Urinary bladder (tissue), 4 donors: ENCODE measurements around the gene BRWD1. TPM values are rescaled to one million over a fixed set of nuclear protein-coding genes. Genes with fewer than 3 reads are reported as not detected.
"Not testable (repeated sequence)": the region's sequence is repeated elsewhere in the genome, so short reads cannot be mapped to it uniquely, and the experiment has no call there.

ENCODE experiments used
- DNase-seq: peaks from one replicate; pipeline ENCODE4 v3.0.0-alpha.2; 2015; ENCODE audit errors: extremely low spot score
- H3K27ac ChIP-seq: one replicate; pipeline ENCODE4 v1.5.1; 2013; ENCODE audit warnings: low read depth, mild to moderate bottlenecking, moderate library complexity
- H3K36me3 ChIP-seq: one replicate; pipeline ENCODE4 v1.6.1; 2013; ENCODE audit warnings: mild to moderate bottlenecking, moderate library complexity; ENCODE audit not compliant: insufficient read depth
- H3K4me1 ChIP-seq: one replicate; pipeline ENCODE4 v1.6.1; 2013; ENCODE audit warnings: mild to moderate bottlenecking, moderate library complexity; ENCODE audit not compliant: insufficient read depth
- H3K4me3 ChIP-seq: one replicate; pipeline ENCODE4 v1.5.1; 2013; ENCODE audit warnings: low read depth, low read length
- WGBS: extraction: QIAGEN DNeasy Blood & Tissue Kit; methylation state at CpG from one replicate; pipeline ENCODE4 v1.1.7; 2013; 5-methylcytosine and 5-hydroxymethylcytosine counted together
- polyA plus RNA-seq: library from polyadenylated mRNA; stranded (reverse); fragments of 200-250 nt; gene quantifications from one replicate; pipeline ENCODE4 v1.2.3, GENCODE V29; 2013
- total RNA-seq: library from RNA; depleted of rRNA; stranded (reverse); fragments of >200 nt; gene quantifications from one replicate; pipeline ENCODE4 v1.2.3, GENCODE V29; 2014
- donor health status: healthy with polysubstance abuse.
- donor health status: healthy.

The BRWD1 gene
- total and polyA plus RNA-seq, 2 donors = 19.5 to 195 TPM

- H3K36me3 ChIP-seq = no peaks in the 10 kb centered on the region
- no peak for DNase-seq
- H3K4me3 ChIP-seq = no peak overlapping the region
- WGBS = 92% methylated on average over 2 of the region's 2 CpGs
- H3K4me1 ChIP-seq = no peaks in the 10 kb centered on the region
- H3K27ac ChIP-seq = no peak overlapping the region
Observed at GRCh38 chr21:39152271-39152670, 161.2 kb downstream of the BRWD1 start.

GRCh38 chr21:39150877-39151276, 162.6 kb downstream of the BRWD1 start:
- no peak for DNase-seq
- Histone ChIP-seq H3K4me3 (no peak overlapping the region), H3K27ac (no peak overlapping the region), H3K4me1 (no peaks in the 10 kb centered on the region), H3K36me3 (no peaks in the 10 kb centered on the region)

- no peak for DNase-seq
Observed at GRCh38 chr21:39150316-39150715, 163.1 kb downstream of the BRWD1 start.

GRCh38 chr21:39149882-39150281, 163.6 kb downstream of the BRWD1 start:
- Histone ChIP-seq H3K27ac (no peak overlapping the region), H3K36me3 (no peaks in the 10 kb centered on the region), H3K4me1 (no peaks in the 10 kb centered on the region), H3K4me3 (no peak overlapping the region)
- no peak for DNase-seq

More at GRCh38 chr21:39150316-39150715, 163.1 kb downstream of the BRWD1 start:
- Histone ChIP-seq H3K36me3 (no peaks in the 10 kb centered on the region), H3K27ac (no peak overlapping the region), H3K4me1 (no peaks in the 10 kb centered on the region), H3K4me3 (no peak overlapping the region)
- WGBS = 94% methylated on average over 6 of the region's 6 CpGs

- H3K4me3 ChIP-seq = no peak overlapping the region
- DNase-seq = no peak
- 65% methylated on average over 2 of the region's 2 CpGs for WGBS
Observed at GRCh38 chr21:39148975-39149374, 164.5 kb downstream of the BRWD1 start.

GRCh38 chr21:39144191-39144590, 169.2 kb downstream of the BRWD1 start:
- Histone ChIP-seq H3K4me3 (no peak overlapping the region), H3K27ac (no peak overlapping the region), H3K4me1 (no peaks in the 10 kb centered on the region), H3K36me3 (no peaks in the 10 kb centered on the region)
- 92% methylated on average over 3 of the region's 3 CpGs for WGBS
- DNase-seq = no peak

More at GRCh38 chr21:39148975-39149374, 164.5 kb downstream of the BRWD1 start:
- H3K4me1 ChIP-seq = no peaks in the 10 kb centered on the region
- H3K27ac ChIP-seq = no peak overlapping the region
- no peaks in the 10 kb centered on the region for H3K36me3 ChIP-seq

GRCh38 chr21:39142972-39143371, 170.5 kb downstream of the BRWD1 start:
- DNase-seq = no peak
- Histone ChIP-seq H3K36me3 (no peaks in the 10 kb centered on the region), H3K4me3 (no peak overlapping the region), H3K27ac (no peak overlapping the region), H3K4me1 (no peaks in the 10 kb centered on the region)
- WGBS = 93% methylated on average over 3 of the region's 3 CpGs

- no peaks in the 10 kb centered on the region for H3K4me1 ChIP-seq
- DNase-seq = no peak
- no peak overlapping the region for H3K4me3 ChIP-seq
- WGBS = 69% methylated on average over 3 of the region's 3 CpGs
- H3K36me3 ChIP-seq = no peaks in the 10 kb centered on the region
- no peak overlapping the region for H3K27ac ChIP-seq
Observed at GRCh38 chr21:39141502-39141901, 171.9 kb downstream of the BRWD1 start.

GRCh38 chr21:39137248-39138178, 175.9 kb downstream of the BRWD1 start:
- Histone ChIP-seq H3K27ac (no peak overlapping the region), H3K4me3 (no peak overlapping the region), H3K4me1 (no peaks in the 10 kb centered on the region), H3K36me3 (no peaks in the 10 kb centered on the region)
- WGBS = 63% methylated on average over 14 of the region's 14 CpGs
- DNase-seq = peak; percentile 25

- 90% methylated on average over 5 of the region's 5 CpGs for WGBS
- DNase-seq = no peak
- H3K27ac ChIP-seq = no peak overlapping the region
- H3K4me3 ChIP-seq = no peak overlapping the region
- H3K4me1 ChIP-seq = no peaks in the 10 kb centered on the region
- H3K36me3 ChIP-seq = no peaks in the 10 kb centered on the region
Observed at GRCh38 chr21:39136711-39137110, 176.7 kb downstream of the BRWD1 start.

- H3K36me3 ChIP-seq, H3K27ac ChIP-seq, DNase-seq, H3K4me3 ChIP-seq, H3K4me1 ChIP-seq: not testable (repeated sequence)
- WGBS = 71% methylated on average over 8 of the region's 8 CpGs
Observed at GRCh38 chr21:39136138-39136537, 177.3 kb downstream of the BRWD1 start.

- WGBS = 95% methylated on average over 15 of the region's 15 CpGs
Observed at GRCh38 chr21:39134288-39134810, 179.1 kb downstream of the BRWD1 start.

More at GRCh38 chr21:39134288-39134810, 179.1 kb downstream of the BRWD1 start:
- no peak for DNase-seq
- Histone ChIP-seq H3K36me3 (no peaks in the 10 kb centered on the region), H3K4me3 (no peak overlapping the region), H3K27ac (no peak overlapping the region), H3K4me1 (no peaks in the 10 kb centered on the region)
